Activated CD4-positive, alpha-beta T cell treated with anti-CD3 and anti-CD28 coated beads, Interleukin-2, amount 50 U/mL, for 16 hours (primary cell): Measurements from ENCODE around the gene WFDC11.
"Not testable (repeated sequence)": the region's sequence is repeated elsewhere in the genome, so short reads cannot be mapped to it uniquely, and the experiment has no call there.

ENCODE experiments used
- DNase-seq: peaks from one replicate; pipeline ENCODE4 v3.0.0-alpha.2; 2020

Gene WFDC11

GRCh38 chr20:45670139-45670538 is at the start of gene WFDC11:
Gene WFDC11 (minus strand): TSS chr20:45670239. CDS start chr20:45650600, 19,639 bp downstream.
- DNase-seq, result no peak

GRCh38 chr20:45716141-45716688 is 46.2 kb upstream of the WFDC11 start:
- not testable (repeated sequence) for DNase-seq

GRCh38 chr20:45704969-45705637 is 35.1 kb upstream of the WFDC11 start, which contains the start of gene WFDC10B:
Gene WFDC10B (minus strand): TSS chr20:45705019. CDS start chr20:45685992, 19,027 bp downstream.
- no peak for DNase-seq

- no peak for DNase-seq
Observed at GRCh38 chr20:45701873-45702272, 31.8 kb upstream of the WFDC11 start, which contains the start of gene WFDC13. Gene WFDC13 (plus strand): TSS chr20:45702038. CDS start chr20:45702124, 86 bp downstream.

- no peak for DNase-seq
Observed at GRCh38 chr20:45701104-45701503, 31.1 kb upstream of the WFDC11 start.

- no peak for DNase-seq
Observed at GRCh38 chr20:45695496-45695895, 25.5 kb upstream of the WFDC11 start.

GRCh38 chr20:45693346-45693745 is 23.3 kb upstream of the WFDC11 start:
- not testable (repeated sequence) for DNase-seq

- DNase-seq, result no peak
Observed at GRCh38 chr20:45685896-45686295, 15.9 kb upstream of the WFDC11 start.

GRCh38 chr20:45679650-45680049 is 9.6 kb upstream of the WFDC11 start:
- DNase-seq, result no peak

- no peak for DNase-seq
Observed at GRCh38 chr20:45672765-45673164, 2.7 kb upstream of the WFDC11 start.

- DNase-seq, result not testable (repeated sequence)
Observed at GRCh38 chr20:45657038-45657437, 13.0 kb downstream of the WFDC11 start.

GRCh38 chr20:45651726-45652125 is 18.3 kb downstream of the WFDC11 start:
- not testable (repeated sequence) for DNase-seq

- no peak for DNase-seq
Observed at GRCh38 chr20:45649312-45649863, 20.7 kb downstream of the WFDC11 start.

- DNase-seq, result no peak
Observed at GRCh38 chr20:45647441-45648050, 22.5 kb downstream of the WFDC11 start.

GRCh38 chr20:45646875-45647274 is 23.2 kb downstream of the WFDC11 start:
- DNase-seq, result no peak

GRCh38 chr20:45645869-45646268 is 24.2 kb downstream of the WFDC11 start:
- not testable (repeated sequence) for DNase-seq

- DNase-seq, result not testable (repeated sequence)
Observed at GRCh38 chr20:45641076-45641475, 29.0 kb downstream of the WFDC11 start.

GRCh38 chr20:45639687-45640086 is 30.4 kb downstream of the WFDC11 start:
- DNase-seq, result no peak

- no peak for DNase-seq
Observed at GRCh38 chr20:45636513-45636912, 33.5 kb downstream of the WFDC11 start.

- no peak for DNase-seq
Observed at GRCh38 chr20:45631184-45631583, 38.9 kb downstream of the WFDC11 start, which contains the start of gene WFDC9. Gene WFDC9 (minus strand): TSS chr20:45631284. CDS start chr20:45610181, 21,103 bp downstream.

GRCh38 chr20:45630371-45630770 is 39.7 kb downstream of the WFDC11 start:
- DNase-seq, result no peak

- peak; percentile 23 for DNase-seq
Observed at GRCh38 chr20:45629496-45630100, 40.4 kb downstream of the WFDC11 start, which contains the start of gene WFDC10A. Gene WFDC10A (plus strand): TSS chr20:45629739. CDS start chr20:45629814, 75 bp downstream.

GRCh38 chr20:45626540-45626939 is 43.5 kb downstream of the WFDC11 start:
- DNase-seq, result no peak
